GM12872 (cell line): ENCODE measurements around the gene BICD2.

Source experiments
- CTCF ChIP-seq: IDR thresholded peaks from 3 replicates; pipeline ENCODE4 v1.5.1; 2011; ENCODE audit warnings: low read depth, mild to moderate bottlenecking, low read length, moderate library complexity; ENCODE audit not compliant: insufficient read depth

Gene BICD2

GRCh38 chr9:92767066-92768054 lies 2.7 kb upstream of the BICD2 start:
- TF ChIP-seq CTCF: no peak

- TF ChIP-seq CTCF: peak; percentile 95
Observed at GRCh38 chr9:92764988-92765936, 629 bp upstream of the BICD2 start.

- no peak for TF ChIP-seq CTCF
Observed at GRCh38 chr9:92763721-92764380, 782 bp downstream of the BICD2 start.

GRCh38 chr9:92762781-92763708 lies 1.6 kb downstream of the BICD2 start:
- TF ChIP-seq CTCF: no peak

GRCh38 chr9:92762196-92762595 lies 2.4 kb downstream of the BICD2 start:
- no peak for TF ChIP-seq CTCF

GRCh38 chr9:92761686-92762085 lies 2.9 kb downstream of the BICD2 start:
- TF ChIP-seq CTCF: no peak
